GM08714 (cell line): ENCODE measurements around the gene CNTFR.

Experiments used
- H3K4me3 ChIP-seq: fragments of 200-500 bp; sonication (Bioruptor generic); 2 replicates; pipeline ENCODE4 v1.5.1; 2014; ENCODE audit warnings: mild to moderate bottlenecking, low read length, inconsistent platforms
- ZNF274 ChIP-seq: IDR thresholded peaks from 2 replicates; pipeline ENCODE4 v1.6.1; 2012; ENCODE audit warnings: mild to moderate bottlenecking, low read depth, low read length

The CNTFR gene

GRCh38 chr9:34606905-34607304, 17.4 kb upstream of the CNTFR start:
- no peak for TF ChIP-seq ZNF274

GRCh38 chr9:34606190-34606589, 16.7 kb upstream of the CNTFR start:
- no peak overlapping the region for H3K4me3 ChIP-seq
- TF ChIP-seq ZNF274 = no peak

More at GRCh38 chr9:34606905-34607304, 17.4 kb upstream of the CNTFR start:
- no peak overlapping the region for H3K4me3 ChIP-seq

- no peak overlapping the region for H3K4me3 ChIP-seq
- TF ChIP-seq ZNF274 = no peak
Measured at GRCh38 chr9:34603610-34604231, 14.2 kb upstream of the CNTFR start.

- H3K4me3 ChIP-seq = no peak overlapping the region
- no peak for TF ChIP-seq ZNF274
Measured at GRCh38 chr9:34601937-34602573, 12.5 kb upstream of the CNTFR start.

- H3K4me3 ChIP-seq = no peak overlapping the region
- TF ChIP-seq ZNF274 = no peak
Measured at GRCh38 chr9:34600908-34601307, 11.4 kb upstream of the CNTFR start.

GRCh38 chr9:34599546-34599945, 10.0 kb upstream of the CNTFR start:
- H3K4me3 ChIP-seq = no peak overlapping the region
- no peak for TF ChIP-seq ZNF274

- TF ChIP-seq ZNF274 = no peak
- no peak overlapping the region for H3K4me3 ChIP-seq
Measured at GRCh38 chr9:34594177-34594576, 4.7 kb upstream of the CNTFR start.

GRCh38 chr9:34592895-34593601, 3.5 kb upstream of the CNTFR start:
- no peak overlapping the region for H3K4me3 ChIP-seq
- no peak for TF ChIP-seq ZNF274

- H3K4me3 ChIP-seq = no peak overlapping the region
- no peak for TF ChIP-seq ZNF274
Measured at GRCh38 chr9:34591917-34592866, 2.7 kb upstream of the CNTFR start.

- no peak for TF ChIP-seq ZNF274
- H3K4me3 ChIP-seq = no peak overlapping the region
Measured at GRCh38 chr9:34591248-34591916, 1.9 kb upstream of the CNTFR start.

GRCh38 chr9:34590381-34591247, 1.1 kb upstream of the CNTFR start:
- H3K4me3 ChIP-seq = no peak overlapping the region

GRCh38 chr9:34588671-34589635, 571 bp downstream of the CNTFR start:
- no peak overlapping the region for H3K4me3 ChIP-seq
- TF ChIP-seq ZNF274 = no peak

More at GRCh38 chr9:34590381-34591247, 1.1 kb upstream of the CNTFR start:
- TF ChIP-seq ZNF274 = no peak
